Activated effector memory CD4-positive, alpha-beta T cell treated with anti-CD3 and anti-CD28 coated beads, Interleukin-2, amount 50 U/mL, for 16 hours (primary cell): ENCODE measurements around the gene TBX21.
A peak's percentile ranks its signal among the peaks of the same experiment; 100 is the strongest.

ENCODE experiments used
- DNase-seq: peaks from one replicate; pipeline ENCODE4 v3.0.0-alpha.2; 2020

Gene TBX21

DNA sequence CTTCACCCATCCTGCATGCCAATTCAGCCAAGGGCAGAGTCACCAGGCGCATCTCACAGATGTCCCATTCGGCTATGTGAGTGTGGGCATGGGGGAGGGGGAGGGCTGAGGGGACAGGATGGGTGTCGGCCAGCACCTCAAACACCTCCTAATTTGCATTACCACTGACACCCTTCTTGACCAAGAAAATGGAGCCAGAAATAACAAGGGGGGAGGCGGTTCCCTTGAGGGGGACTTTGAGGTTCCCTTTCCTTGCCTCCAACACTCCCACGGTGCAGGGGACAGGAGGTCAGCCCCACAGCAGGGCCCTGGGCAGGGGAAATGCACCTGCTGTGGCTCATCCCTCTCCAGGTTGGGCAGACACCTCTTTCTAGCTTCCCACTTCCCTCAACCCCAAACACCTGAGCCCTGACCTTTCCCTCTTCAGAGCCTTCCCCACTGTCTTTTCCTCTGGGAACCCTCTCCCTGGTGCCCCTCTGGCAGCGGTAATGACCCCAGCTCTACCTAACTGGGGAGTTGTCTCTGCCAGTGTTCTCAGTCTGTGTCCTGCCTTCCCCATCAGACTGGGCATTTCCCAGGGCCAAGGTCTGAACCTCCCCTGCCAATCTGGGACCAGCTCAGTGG, 18.2 kb upstream of the TBX21 start:
- no peak for DNase-seq

DNA sequence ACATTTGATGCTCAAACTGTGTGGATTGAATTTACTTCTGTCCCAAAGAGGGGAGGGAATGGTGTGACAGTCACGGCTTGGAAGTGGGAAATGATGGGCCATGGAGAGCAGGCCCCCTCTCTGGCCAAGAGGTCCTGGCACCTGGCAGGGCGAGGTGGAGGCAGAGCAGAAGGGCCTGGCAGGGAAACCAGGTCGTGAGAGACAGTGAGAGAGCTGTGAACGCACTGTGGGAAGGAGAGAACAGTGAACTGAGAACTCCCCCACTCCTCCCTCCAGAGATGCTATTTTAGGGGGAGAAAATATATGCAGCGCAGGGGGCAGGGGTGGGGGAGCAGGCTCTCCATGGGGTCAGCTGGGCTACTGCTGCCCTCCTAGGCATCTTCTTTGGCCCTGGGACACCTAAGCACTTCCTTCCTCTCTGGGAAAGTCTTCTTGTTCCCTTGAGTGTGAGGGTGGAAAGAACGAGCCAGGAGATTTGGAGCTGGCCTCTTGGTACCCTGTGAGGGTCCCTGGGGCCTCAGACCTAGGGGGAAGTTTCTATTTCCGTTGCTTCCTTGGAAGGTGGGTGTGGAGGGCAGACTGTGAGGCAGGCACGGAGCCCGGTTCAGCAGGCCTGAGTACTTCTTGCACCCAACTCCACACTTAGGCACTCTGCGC, 17.2 kb upstream of the TBX21 start:
- DNase-seq = no peak

DNA sequence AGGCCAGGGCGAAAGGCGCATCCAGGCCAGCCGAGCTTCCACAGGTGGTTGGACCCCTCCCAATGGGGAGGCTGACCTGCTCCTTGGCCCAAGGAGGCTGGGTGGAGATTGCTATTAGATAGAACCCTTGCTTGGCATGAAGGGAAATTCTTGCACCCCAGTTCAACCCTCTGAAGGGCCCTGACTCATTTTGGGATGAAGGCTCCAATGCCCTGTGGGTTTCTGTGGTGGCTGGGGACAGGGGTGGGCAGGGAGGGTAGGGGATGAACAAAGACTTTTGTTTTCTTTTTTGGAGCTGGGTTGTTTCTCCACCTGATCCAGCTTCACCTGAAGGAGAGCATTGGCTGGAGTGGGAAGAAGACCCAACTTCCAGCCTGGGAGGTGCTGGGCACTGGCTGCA, 16.7 kb upstream of the TBX21 start:
- DNase-seq = no peak

DNA sequence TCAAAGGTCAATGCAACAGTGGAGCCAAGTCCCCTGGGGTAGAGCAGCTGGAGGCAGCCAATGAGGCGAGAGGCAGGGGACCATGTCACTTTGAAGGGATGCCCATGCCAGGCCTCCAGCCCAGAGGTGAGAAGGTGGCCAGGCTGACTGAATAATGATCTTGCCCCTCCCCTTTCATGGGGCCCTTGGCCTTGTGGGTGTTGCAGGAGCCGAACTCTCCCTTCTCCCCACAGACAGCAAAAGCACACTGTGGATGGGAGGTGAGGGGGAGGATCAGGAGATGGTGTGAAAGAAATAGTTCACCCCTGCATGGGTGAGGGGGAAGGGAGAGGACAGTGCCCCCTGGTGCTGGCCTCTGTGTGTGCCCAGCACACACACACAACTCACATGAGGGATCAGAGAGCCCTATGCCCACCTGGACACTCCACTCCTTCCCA, 15.8 kb upstream of the TBX21 start:
- DNase-seq = peak; percentile 77

DNA sequence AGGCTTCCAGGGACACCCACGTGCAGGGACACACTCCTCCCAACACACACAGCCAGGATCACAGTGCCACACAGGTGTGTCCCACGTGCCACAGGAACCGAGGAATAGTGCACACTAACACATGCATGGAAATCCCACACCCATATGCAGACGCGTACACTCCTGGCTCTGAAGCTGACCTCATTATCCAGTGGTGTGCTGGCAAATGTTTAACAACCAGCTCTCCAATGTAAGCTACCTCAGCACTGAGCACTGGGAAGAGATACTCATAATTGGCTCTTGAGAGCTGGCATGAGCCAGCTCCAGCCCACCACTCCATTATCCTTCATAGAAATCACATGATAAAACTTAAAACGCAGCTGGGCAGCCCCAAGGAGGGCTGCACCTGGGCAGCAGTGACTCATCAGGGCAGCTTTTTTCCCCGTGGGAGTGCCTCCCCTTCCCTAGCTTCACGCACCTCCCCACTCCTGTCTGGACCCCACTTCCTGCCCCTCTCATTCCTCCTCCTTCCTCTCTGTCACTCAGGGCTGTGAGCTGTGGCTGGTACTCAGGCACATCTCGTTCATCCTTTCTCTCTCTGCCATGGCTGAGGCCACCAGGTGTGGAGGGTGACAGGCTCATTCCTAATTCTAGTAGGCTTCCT, 14.9 kb upstream of the TBX21 start:
- DNase-seq = peak; percentile 80

DNA sequence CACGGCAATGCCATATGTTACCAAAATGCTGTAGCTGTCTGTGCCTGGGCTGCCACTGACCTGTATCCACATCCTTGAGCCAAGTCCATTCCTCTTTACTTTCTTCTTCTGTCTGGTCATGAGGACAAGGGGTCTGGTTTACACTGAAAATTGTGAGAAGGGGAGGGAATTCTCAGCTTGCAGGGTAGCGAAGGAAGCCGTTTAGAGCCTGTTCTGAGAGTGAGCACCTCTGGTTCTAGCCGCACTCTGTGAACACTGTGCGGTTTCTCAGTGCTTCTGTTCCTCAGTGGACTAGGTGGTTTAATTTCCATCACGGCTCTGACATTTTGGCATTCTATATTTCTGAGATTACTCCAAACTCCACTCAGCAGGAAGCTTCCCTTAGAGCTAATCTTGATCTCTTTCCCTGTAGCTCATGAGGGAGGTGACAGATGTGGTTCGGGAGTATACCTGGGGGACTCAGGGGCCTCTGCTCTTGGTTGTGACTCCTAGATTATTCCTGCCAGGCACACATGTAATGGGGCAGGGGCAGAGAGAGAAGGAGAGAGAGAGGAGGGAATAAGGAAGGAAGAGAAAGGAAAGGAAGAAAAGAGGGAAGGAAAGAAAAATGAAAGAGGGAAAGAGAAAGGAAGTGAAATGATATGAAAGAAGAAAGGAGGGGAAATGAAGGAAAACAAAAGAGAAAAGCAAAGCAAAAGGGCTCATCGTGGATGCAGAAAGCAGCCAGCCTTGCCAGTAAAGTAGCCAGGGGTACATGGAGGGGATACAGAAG, 14.2 kb upstream of the TBX21 start:
- DNase-seq = no peak

DNA sequence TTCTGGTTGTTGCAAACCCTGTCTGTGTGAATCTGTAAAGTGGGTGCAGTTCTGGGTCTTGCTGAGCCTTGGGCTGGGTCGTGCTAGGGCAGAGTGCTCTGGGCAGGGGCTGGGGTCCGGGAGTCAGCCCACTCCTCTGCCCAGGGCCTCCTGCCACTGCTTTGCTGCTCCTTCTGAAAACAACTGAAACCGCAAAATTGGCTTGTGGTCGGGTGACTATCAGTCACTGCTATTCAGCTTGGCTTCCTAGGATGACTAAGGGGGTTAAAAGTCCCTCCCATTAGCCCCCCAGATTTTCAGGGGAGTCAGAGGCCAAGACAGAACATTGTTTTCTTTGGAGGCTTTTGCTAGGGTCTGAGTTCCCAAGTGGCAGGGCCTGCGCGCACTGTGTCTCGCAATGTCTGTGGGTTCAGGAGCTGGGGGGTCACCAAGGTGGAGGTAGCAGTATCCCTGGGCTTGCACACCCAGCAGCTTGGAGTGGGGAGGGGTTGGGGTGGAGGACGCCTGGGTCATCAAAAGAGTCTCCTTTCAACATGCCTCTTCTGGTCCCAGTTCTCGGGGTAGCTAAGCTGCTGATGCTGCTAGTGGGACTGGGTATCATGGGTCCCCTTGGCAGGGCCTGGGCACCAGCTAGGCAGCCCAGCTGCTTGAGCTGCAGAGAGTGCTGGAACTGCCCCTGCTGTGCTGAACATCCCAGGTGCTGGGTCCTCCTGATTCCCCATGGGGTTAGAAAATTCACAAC, 13.5 kb upstream of the TBX21 start:
- DNase-seq = peak; percentile 87

DNA sequence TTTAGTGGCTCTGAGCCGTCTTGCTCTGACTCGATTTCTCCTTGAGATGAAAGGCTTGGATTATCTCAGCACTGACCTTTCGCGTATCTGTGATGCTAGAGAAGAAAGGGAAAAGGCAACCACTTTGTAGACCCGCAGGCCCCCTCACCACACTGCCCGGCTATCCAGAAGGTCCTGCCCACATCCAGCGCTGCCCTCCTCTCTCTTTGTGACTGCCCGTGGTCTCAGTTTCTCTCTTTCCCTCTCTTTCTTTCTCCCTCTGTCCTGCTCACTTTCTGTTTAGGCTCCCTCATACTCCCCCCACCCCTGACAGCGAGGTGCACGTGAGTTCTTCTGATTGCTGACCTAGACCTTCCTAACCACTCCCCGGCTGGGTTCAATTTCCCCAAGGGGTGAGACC, 12.8 kb upstream of the TBX21 start:
- DNase-seq = no peak

DNA sequence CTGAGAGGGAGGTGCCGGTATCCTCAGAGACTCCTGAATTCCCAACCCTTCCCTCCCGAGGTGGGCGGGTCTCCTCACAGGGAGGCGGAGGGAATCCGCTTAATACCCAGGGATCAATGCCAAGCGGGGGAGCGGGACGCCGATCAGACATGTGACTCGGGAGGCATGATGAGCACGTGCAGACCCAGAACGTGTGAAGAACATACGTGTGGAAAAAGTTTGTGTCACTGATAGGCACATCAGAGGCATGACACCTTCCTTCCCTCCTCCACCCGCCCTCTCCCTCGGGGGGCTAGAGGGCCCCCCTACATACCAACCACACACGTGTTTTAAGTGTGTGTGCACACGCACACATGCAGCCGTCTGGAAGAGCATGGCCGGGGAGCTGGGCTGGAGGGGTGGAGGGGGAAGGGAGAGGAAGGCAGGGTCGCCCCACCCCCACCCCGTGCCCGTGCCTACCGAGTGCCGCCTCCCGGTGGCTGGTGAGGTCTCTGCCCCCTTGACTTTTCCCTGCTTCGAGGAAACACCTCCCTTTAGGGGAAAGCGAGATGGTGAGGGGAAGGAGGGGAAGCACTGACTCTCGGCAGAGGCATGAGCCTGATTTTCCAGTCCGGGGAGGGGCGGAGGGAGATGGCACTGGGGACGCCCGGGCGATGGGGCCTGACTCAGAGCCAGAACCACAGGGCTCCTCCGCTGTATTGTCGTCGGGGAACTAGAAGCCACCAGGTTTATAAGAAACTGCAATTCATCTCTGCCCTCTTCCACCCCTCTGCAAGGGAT, 12.1 kb upstream of the TBX21 start:
- peak; percentile 97 for DNase-seq

DNA sequence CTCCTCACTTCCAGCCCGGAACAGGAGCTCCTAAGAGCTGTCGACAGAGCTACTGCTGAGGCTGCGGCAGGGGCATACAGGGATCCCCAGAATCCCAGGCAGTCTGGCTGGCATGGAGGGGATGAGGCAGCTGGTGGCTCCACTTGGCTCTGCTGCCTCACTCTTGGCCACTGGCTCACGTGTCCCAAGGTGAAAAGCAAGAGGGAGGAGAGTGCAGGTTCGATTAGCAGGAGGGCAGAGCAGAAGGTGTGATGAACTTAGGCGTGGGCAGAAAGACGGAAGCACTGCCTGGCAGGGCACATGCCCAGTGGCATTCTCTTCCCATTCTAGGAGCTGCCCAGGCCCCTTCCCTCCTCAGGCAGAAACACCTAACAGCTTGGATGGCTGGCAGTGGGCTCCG, 11.3 kb upstream of the TBX21 start:
- no peak for DNase-seq

DNA sequence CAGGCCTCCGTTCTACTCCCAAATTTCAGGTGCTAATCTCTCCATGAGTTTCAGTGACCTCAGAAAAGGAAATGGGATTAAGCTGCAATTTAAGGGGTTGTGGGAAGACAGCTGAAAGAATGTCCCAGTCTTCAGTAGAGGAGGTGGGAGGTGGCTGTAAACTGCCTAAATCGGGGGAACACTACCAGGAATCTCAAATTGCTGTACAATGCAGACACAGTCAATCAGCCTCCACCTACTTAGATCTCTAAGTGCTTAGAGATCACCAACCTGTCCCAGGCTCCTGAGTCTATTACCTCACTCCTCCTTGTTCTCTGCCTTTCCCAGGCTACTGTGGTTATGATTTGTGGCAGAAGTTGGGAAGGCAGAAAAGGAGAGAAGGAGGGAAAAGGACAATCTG, 8.3 kb upstream of the TBX21 start:
- DNase-seq = no peak

DNA sequence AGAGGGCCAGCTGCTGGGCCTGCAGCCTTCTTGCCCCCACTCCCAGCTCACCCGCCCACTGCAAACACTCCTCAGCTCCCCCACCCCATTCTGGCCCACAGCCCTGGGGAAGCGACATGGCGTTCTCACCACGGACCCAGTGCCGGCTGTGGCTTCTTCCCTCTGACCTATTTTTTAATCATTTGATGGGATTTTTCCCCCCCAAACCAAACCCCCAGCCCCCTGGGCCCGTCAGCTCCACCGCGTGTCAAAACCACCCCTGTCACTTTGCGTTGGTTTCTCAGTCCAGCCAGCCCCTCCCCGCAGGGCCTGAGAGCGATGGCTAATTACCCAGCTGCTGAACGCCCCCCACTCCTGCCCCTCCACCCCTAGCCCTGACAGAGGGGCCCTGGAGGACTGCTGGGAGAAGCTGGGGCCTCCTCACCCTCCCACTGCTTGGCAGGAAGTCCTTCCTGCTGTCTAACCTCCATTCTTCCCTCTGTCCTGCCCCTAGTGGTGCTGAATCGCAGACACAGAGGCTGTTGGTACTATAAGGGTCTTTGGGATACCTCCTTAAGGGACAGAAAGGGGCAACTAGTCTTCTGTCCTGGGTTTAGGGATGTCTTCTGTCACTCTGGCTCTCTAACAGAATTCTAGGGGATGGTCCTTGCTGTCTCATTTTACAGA, 7.5 kb upstream of the TBX21 start:
- DNase-seq = no peak

DNA sequence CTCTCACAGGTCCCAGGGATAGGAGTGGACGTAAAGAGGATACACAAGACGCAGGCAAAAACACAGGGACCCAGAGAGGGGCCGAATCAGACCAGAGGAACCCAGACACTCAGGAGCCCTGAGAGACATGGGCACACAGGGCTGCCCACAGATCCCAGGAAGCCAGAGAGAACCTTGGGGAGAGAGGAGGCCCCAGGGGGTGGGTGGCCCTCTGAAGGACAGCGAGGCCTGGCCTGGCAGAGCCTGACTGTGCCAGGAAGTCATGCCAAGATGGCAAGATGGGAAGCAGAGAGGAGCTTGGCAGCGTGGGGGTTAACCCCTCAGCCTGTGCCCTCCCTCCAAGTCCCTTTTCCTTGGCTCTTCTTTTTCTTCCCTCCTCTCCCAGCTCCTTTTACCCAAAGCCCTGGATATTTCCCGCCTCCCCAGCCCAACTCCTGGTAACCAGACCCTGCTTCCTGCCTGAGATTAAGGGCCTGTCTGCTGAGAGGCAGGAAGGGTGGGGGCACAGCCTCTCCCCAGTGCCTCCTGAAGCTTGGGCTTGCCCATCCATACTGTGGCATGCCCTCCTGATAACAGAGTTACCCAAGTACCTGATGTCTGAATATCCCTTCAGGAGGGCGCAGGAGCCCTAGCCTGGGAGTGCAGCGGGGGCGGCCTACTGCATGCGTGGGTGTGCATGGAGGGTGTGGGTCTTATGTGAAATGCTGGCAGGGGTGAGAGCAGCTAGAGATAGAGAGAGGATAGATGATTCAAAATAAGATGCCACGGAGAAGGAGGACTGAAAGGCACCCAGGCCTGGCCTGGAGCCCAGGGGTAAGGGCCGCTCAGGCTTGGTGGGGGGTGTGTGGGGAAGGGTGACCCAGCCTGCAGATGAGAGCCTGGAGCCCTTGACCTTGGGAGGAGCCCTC, 6.0 kb upstream of the TBX21 start:
- no peak for DNase-seq

DNA sequence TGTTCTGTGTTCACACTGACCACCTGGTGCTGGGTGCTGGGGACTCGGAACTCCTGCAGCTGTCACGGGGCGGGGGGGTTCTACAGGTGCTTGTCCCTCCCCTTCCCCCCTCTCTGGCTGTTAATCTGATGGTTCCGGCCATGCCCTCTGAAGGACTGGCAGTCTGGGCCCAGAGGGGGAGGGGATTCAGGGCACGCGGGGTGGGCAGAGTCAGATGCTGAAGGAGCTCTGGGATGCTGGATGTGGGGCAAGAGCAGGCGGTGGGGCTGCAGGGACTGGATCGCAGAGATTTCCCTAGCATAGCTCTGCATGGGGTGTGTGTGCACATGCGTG, 5.4 kb upstream of the TBX21 start:
- no peak for DNase-seq

DNA sequence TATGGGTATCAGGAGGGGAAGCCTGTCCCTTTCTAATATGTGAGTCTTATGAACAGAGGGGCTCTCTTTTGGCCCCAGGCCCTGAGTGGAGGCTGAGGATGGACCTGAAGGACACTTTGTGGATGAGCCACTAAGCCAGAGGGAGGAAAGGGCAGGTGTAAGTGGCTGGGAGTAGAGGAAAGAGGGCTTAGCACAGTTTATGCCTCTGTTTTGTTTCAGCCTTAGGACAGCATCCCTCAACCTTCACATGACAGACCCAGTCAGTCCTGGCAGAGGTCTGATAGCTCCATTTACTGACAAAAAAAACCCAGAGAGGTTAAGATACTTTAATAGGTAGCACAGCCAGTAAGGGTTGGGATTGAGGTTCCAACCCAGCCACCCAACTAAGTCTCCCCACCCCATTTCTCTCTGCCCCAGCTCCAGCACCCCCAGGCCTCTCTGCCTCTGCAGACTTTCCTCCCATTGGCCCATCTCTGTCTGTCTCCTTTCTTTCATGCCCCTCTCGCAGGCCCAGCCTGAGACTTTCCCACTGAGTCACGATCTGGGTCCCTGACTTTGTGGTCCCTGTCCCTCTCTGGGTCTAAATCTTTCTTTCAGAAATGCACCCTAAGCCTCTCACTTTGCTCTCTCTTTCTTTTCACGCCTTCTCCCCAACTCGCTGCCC, 4.7 kb upstream of the TBX21 start:
- no peak for DNase-seq

DNA sequence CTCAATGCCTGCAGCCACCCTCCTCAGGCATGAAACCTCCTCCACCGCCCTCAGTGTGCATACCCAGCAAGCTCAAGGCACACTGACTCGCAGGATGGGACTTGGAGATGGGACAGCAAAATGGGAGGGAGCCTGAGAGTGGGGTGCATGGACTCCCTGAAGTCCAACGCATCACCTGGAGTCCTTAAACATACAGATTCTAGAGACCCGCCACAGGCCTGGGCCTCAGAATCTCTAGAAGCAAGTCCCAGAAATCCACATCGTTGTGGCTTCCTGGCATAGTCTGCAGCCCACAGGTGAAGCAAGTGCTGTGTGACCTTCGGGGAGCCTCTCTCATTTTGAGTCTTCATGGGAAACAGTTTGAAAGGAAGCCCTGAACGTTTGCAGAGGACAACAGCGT, 3.6 kb upstream of the TBX21 start:
- no peak for DNase-seq

DNA sequence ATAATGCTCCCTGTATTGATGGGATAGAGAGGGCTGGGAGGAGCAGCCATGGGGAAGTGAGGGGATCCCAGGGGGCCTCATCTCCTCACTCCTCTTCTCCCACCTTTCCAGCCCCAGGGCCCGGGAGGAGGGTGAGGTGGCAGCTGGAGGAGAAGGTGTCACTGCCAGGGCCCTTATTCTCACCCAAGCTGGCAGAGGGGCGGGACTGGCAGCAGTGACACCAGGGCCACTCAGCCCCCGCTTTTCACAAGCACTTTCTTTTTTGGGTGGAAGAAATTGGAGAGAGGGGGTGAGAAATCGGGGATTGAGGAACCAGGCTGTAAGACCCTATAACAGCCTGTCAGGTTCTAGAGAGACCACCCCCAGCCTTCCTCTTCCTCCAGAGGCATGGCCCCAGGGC, 2.4 kb upstream of the TBX21 start:
- DNase-seq = peak; percentile 43

DNA sequence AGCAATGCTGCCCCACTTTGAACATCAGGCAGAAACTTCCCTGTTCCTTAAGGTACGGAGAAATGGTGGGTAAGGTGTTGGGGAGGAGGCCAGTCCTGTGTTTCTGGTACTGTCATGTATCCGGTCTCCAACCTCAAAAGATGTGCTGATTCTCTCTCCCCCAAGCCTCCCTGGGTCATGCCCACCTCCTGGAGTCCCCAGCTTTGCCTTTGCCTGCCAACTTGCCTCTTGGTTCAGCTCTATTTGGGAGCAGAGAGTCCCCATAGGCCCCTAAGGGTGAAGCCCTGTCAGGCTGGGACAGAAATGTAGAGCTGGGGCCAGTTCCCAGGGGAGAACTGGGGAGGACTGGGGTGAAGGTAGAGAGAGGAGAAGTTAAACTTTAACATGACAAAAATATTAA, 1.6 kb upstream of the TBX21 start:
- DNase-seq = peak; percentile 60

DNA sequence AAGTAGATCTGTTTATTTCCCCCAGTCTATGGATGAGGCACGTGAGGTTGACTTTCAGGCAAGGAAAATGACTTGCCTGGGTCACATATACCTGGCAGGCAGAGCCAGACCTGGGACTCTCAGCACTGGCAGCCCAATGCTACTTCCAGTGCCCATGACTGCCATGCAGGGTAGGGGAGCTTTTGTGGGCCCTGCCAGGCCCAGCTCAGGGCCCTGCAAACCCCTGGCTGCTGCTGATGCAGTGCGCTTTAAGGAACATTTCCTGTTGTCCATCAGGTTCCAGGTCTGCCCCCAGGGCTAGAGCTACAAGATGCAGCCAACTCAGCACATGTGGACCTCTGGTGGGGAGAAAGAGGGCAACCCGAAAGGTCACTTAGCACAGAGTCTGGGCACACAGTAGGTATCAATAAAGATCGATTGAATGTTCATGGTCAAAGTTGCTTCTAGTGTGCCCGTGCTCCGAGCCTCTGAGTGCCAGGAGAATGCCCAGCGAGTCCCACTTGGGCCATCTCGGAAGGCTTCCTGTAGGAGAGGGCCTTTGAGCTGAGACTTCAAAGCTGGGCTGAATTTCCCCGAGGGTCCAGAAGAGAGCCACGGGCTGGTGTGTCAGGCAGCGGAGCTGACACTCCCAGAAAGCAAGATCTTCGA, 513 bp upstream of the TBX21 start:
- peak; percentile 60 for DNase-seq
